K562 (cell line): ENCODE results near the gene HMSD. TPM values are rescaled to one million over a fixed set of nuclear protein-coding genes. Genes with fewer than 3 reads are reported as not detected.

Source experiments
- ATAC-seq: fragments of 200-7000 bp; cut with Tn5 transposase; 3 replicates; pipeline ENCODE4 v1.9.1; 2020; ENCODE audit warnings: moderate library complexity
- BruUV-seq: library from RNA; stranded (reverse); fragments of 400-500 nt; replicated peaks from 2 replicates; lab custom pipeline; 2021; lab: Mats Ljungman, UMichigan
- CTCF ChIA-PET: fragments of 300-600 bp; formaldehyde crosslinking; extraction: SDS; loops from one replicate; lab custom pipeline; 2021; ENCODE audit warnings: low intra/inter-chr PET ratio; lab: Yijun Ruan, JAX
- POLR2A ChIA-PET: fragments of 300-600, 350-650 bp; sonication (Branson Sonifier 250); formaldehyde crosslinking; extraction: SDS; loops from one replicate; lab custom pipeline; 2021; ENCODE audit warnings: antibody characterized with exemption, inconsistent platforms; lab: Yijun Ruan, JAX
- DNase-seq, 4 experiments: peaks; one replicate each; pipeline versions ENCODE4 v3.0.0 to v3.0.0-alpha.2; 2011 to 2018; ENCODE audit warnings: low spot score in 3 of 4, mixed read lengths in 3 of 4; ENCODE audit errors: extremely low read depth in 1 of 4
- FAIRE-seq: peaks from 2 replicates; lab custom pipeline; 2011; peaks lifted over from hg19 to GRCh38; lab: Jason Lieb, UNC
- H2AFZ ChIP-seq: 2 replicates; pipeline ENCODE4 v1.6.0; 2011; ENCODE audit warnings: low read depth, low read length, control low read depth, inconsistent platforms
- H3K27ac ChIP-seq: fragments of 200-600 bp; 3 replicates; pipeline ENCODE4 v1.8.0; 2011; ENCODE audit warnings: low read depth, mild to moderate bottlenecking, control low read depth, inconsistent platforms, low read length, moderate library complexity, mixed read lengths; ENCODE audit errors: extremely low read depth
- H3K27me3 ChIP-seq, 2 experiments: fragments of 300-600 bp in 1 of 2; 2 replicates in 1 of 2; 3 replicates in 1 of 2; pipeline versions ENCODE4 v1.6.0 to v1.8.0; 2011; ENCODE audit warnings: inconsistent platforms in 2 of 2, low read length in 2 of 2, mild to moderate bottlenecking in 1 of 2, mixed read lengths in 1 of 2, moderate library complexity in 1 of 2; ENCODE audit not compliant: control insufficient read depth in 2 of 2, insufficient read depth in 2 of 2
- H3K36me3 ChIP-seq: fragments of 300-600 bp; 3 replicates; pipeline ENCODE4 v1.8.0; 2011; ENCODE audit warnings: mild to moderate bottlenecking, low read length, inconsistent platforms; ENCODE audit not compliant: control insufficient read depth, insufficient read depth
- H3K4me1 ChIP-seq, 2 experiments: fragments of 200-600 bp in 1 of 2; replicated peaks in 1 of 2; 2 replicates in 1 of 2; 3 replicates in 1 of 2; pipeline versions ENCODE4 v1.5.1 to v1.8.0; 2011; ENCODE audit warnings: inconsistent platforms in 2 of 2, low read length in 2 of 2, mild to moderate bottlenecking in 1 of 2, mixed read lengths in 1 of 2, moderate library complexity in 1 of 2; ENCODE audit not compliant: control insufficient read depth in 2 of 2, insufficient read depth in 2 of 2
- H3K4me2 ChIP-seq: 2 replicates; pipeline ENCODE4 v1.6.1; 2011; ENCODE audit warnings: low read length, control low read depth, inconsistent platforms, mixed read lengths; ENCODE audit not compliant: insufficient read depth
- H3K4me3 ChIP-seq: fragments of 200-600 bp; sonication (generic), shearing (Covaris generic); 2 replicates; pipeline ENCODE4 v1.5.1; 2016; ENCODE audit warnings: control low read depth, inconsistent platforms
- H3K79me2 ChIP-seq: fragments of 200-600 bp; 3 replicates; pipeline ENCODE4 v1.8.0; 2011; ENCODE audit warnings: low read length, inconsistent platforms; ENCODE audit not compliant: control insufficient read depth, insufficient read depth
- H3K9ac ChIP-seq, 2 experiments: 2 replicates each; pipeline versions ENCODE4 v1.6.0 to v1.6.1; 2011; ENCODE audit warnings: low read depth in 2 of 2, low read length in 2 of 2, control low read depth in 1 of 2, inconsistent platforms in 1 of 2, mild to moderate bottlenecking in 1 of 2, mixed read lengths in 1 of 2; ENCODE audit not compliant: insufficient read depth in 1 of 2
- H3K9me1 ChIP-seq: one replicate; pipeline ENCODE4 v1.6.0; 2011; ENCODE audit warnings: inconsistent platforms, mild to moderate bottlenecking, low read length, moderate library complexity; ENCODE audit not compliant: control insufficient read depth, insufficient read depth
- H3K9me3 ChIP-seq: replicated peaks from 2 replicates; pipeline ENCODE4 v1.5.1; 2011; ENCODE audit warnings: low read depth, low read length, inconsistent platforms; ENCODE audit not compliant: control insufficient read depth, insufficient read depth
- H4K20me1 ChIP-seq: replicated peaks from 2 replicates; pipeline ENCODE4 v1.6.1; 2011; ENCODE audit warnings: low read length, inconsistent platforms, mixed read lengths; ENCODE audit not compliant: control insufficient read depth, insufficient read depth
- CBX1 ChIP-seq: sonication (generic); IDR thresholded peaks from 2 replicates; pipeline ENCODE4 v1.6.1; 2016; ENCODE audit warnings: antibody characterized with exemption, low read depth, mild to moderate bottlenecking
- FOSL1 ChIP-seq: fragments of 200-800 bp; sonication (Bioruptor generic); conservative IDR thresholded peaks from 2 replicates; pipeline ENCODE4 v1.6.1; 2016; ENCODE audit warnings: missing genetic modification characterization, missing compliant biosample characterization
- KDM2B ChIP-seq: fragments of 250-450 bp; sonication (Bioruptor Pico); IDR thresholded peaks from 2 replicates; pipeline ENCODE4 v1.8.0; 2021; ENCODE audit warnings: mild to moderate bottlenecking, moderate library complexity
- RNF219 ChIP-seq: fragments of 250-450 bp; sonication (Bioruptor Pico); IDR thresholded peaks from 2 replicates; pipeline ENCODE4 v1.5.0; 2022; ENCODE audit warnings: mild to moderate bottlenecking
- SIRT6 ChIP-seq: IDR thresholded peaks from one replicate; pipeline ENCODE4 v1.6.1; 2012; ENCODE audit warnings: low read depth, mild to moderate bottlenecking, control low read depth, inconsistent platforms, low read length, moderate library complexity
- WGBS: fragments of 100-300 bp; shearing (Covaris generic); methylation state at CpG from one replicate; pipeline ENCODE4 v1.1.6; 2016; ENCODE audit warnings: low coverage, mixed read lengths; ENCODE audit not compliant: insufficient coverage; ENCODE audit errors: missing lambda C conversion rate; 5-methylcytosine and 5-hydroxymethylcytosine counted together
- in situ Hi-C: fragments of 300-500 bp; cut with MboI; formaldehyde crosslinking; loops from 4 replicates; pipeline ENCODE4 v1.15.0; 2018; ENCODE audit warnings: inconsistent platforms, mixed read lengths
- intact Hi-C: fragments of 100-400 bp; cut with micrococcal nuclease; formaldehyde crosslinking; loops from 2 replicates; pipeline ENCODE4 v1.14.2; 2022
- polyA plus RNA-seq, 8 experiments: library from polyadenylated mRNA; depleted of rRNA in 4 of 8; stranded (reverse) in 5 of 8; unstranded in 3 of 8; fragments of >200 nt; fragmentation: Nextera tagmentation in 2 of 8; fragmentation: Illumina TruSeq in 1 of 8; extraction: Ambion mirVana in 2 of 8; extraction: Trizol in 1 of 8; gene quantifications; 2 replicates each; pipeline versions ENCODE4 v1.2.1 to v1.2.3, GENCODE V29; 2011 to 2014; ENCODE audit warnings: inconsistent platforms in 1 of 8, missing spikeins in 1 of 8
- total RNA-seq, 7 experiments: library from RNA; depleted of rRNA in 6 of 7; stranded (reverse); fragments of >200 nt in 6 of 7; fragmentation: Illumina TruSeq in 2 of 7; extraction: Trizol in 2 of 7; gene quantifications; 2 replicates each; pipeline versions ENCODE4 v1.2.1 to v1.2.3, GENCODE V29; 2011 to 2021; ENCODE audit warnings: low replicate concordance in 1 of 7

HMSD gene
- total and polyA plus RNA-seq, 9 of the 15 experiments (the other 6 are each of a cell fraction or from before 2014, with no cell fraction given), result 0.18 to 0.39 (median 0.33) TPM; not detected in 6

GRCh38 chr18:63986885-63987284 is 37.8 kb downstream of the HMSD start (continued):
- TF ChIP-seq RNF219 (no peak), CBX1 (no peak)

- no peaks in the 10 kb centered on the region for H3K9me3 ChIP-seq
- H3K4me2 ChIP-seq, result no peak overlapping the region
- no peaks in the 10 kb centered on the region for H3K79me2 ChIP-seq
- H3K4me3 ChIP-seq, result no peak overlapping the region
- H4K20me1 ChIP-seq, result no peaks in the 10 kb centered on the region
- DNase-seq, result no peak
- no peak overlapping the region for H3K27ac ChIP-seq
- BruUV-seq, result no TSS peak
- no peaks in the 10 kb centered on the region for H3K36me3 ChIP-seq
- POLR2A ChIA-PET, result interaction anchor here (0.6 kb wide), 1 partner anchor 667 kb away, joined by 3 read pairs; no protein-coding TSS in a partner anchor
- no peak overlapping the region for H3K9ac ChIP-seq
- no peaks in the 10 kb centered on the region for H3K9me1 ChIP-seq
- in situ Hi-C loops (loop anchor here (25.0 kb wide), 1 partner anchor 475 kb away; no protein-coding TSS in a partner anchor), intact Hi-C loops (no loop called here)
- 8% methylated on average over 2 of the region's 2 CpGs for WGBS
- FAIRE-seq, result no peak
- H3K4me1 ChIP-seq, result no peaks in the 10 kb centered on the region
- no peak for ATAC-seq
- no peak overlapping the region for H2AFZ ChIP-seq
- TF ChIP-seq SIRT6 (no peak), KDM2B (CRISPR knock-in tag) (no peak), FOSL1 (tag) (no peak)
- no peaks in the 10 kb centered on the region for H3K27me3 ChIP-seq
- CTCF ChIA-PET, result no interaction called here
Observed at GRCh38 chr18:63987743-63988142, 38.6 kb downstream of the HMSD start.
